ENCODE measurements around the gene GJA9. TPM values are rescaled to one million over a fixed set of nuclear protein-coding genes. Genes with fewer than 3 reads are reported as not detected.

The GJA9 gene
- polyA plus RNA-seq, 2 of the 4 experiments (the other 2 are of a cell fraction), result not detected

DNA sequence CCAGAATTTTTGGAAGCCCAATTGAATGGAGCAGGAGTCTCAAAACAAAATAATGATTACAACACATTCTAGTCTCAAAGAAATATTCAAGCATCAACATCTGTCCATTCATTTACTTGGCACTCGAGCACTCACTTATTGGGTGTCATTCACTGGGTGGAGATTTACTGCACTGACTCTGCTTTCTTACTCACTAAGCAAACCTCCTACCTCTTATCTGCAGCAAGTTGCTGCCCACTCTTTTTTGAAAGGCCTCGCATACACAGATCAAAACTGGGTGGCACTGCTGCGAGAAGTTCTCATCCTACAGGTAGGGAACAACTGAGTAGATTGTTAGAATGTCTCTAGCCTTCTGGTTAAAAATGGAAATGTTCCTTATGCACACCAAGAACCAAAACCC lies 42.2 kb upstream of the GJA9 start (continued):
- TF ChIP-seq, protein P1, sequence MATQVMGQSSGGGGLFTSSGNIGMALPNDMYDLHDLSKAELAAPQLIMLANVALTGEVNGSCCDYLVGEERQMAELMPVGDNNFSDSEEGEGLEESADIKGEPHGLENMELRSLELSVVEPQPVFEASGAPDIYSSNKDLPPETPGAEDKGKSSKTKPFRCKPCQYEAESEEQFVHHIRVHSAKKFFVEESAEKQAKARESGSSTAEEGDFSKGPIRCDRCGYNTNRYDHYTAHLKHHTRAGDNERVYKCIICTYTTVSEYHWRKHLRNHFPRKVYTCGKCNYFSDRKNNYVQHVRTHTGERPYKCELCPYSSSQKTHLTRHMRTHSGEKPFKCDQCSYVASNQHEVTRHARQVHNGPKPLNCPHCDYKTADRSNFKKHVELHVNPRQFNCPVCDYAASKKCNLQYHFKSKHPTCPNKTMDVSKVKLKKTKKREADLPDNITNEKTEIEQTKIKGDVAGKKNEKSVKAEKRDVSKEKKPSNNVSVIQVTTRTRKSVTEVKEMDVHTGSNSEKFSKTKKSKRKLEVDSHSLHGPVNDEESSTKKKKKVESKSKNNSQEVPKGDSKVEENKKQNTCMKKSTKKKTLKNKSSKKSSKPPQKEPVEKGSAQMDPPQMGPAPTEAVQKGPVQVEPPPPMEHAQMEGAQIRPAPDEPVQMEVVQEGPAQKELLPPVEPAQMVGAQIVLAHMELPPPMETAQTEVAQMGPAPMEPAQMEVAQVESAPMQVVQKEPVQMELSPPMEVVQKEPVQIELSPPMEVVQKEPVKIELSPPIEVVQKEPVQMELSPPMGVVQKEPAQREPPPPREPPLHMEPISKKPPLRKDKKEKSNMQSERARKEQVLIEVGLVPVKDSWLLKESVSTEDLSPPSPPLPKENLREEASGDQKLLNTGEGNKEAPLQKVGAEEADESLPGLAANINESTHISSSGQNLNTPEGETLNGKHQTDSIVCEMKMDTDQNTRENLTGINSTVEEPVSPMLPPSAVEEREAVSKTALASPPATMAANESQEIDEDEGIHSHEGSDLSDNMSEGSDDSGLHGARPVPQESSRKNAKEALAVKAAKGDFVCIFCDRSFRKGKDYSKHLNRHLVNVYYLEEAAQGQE (IDR thresholded peaks at IDR 0.05), result no peak
- no peak for TF ChIP-seq HOXB5 (CRISPR knock-in tag; IDR thresholded peaks at IDR 0.05)
- TF ChIP-seq, protein P2, sequence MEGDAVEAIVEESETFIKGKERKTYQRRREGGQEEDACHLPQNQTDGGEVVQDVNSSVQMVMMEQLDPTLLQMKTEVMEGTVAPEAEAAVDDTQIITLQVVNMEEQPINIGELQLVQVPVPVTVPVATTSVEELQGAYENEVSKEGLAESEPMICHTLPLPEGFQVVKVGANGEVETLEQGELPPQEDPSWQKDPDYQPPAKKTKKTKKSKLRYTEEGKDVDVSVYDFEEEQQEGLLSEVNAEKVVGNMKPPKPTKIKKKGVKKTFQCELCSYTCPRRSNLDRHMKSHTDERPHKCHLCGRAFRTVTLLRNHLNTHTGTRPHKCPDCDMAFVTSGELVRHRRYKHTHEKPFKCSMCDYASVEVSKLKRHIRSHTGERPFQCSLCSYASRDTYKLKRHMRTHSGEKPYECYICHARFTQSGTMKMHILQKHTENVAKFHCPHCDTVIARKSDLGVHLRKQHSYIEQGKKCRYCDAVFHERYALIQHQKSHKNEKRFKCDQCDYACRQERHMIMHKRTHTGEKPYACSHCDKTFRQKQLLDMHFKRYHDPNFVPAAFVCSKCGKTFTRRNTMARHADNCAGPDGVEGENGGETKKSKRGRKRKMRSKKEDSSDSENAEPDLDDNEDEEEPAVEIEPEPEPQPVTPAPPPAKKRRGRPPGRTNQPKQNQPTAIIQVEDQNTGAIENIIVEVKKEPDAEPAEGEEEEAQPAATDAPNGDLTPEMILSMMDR (IDR thresholded peaks at IDR 0.05), result no peak
- TF ChIP-seq, protein P3, sequence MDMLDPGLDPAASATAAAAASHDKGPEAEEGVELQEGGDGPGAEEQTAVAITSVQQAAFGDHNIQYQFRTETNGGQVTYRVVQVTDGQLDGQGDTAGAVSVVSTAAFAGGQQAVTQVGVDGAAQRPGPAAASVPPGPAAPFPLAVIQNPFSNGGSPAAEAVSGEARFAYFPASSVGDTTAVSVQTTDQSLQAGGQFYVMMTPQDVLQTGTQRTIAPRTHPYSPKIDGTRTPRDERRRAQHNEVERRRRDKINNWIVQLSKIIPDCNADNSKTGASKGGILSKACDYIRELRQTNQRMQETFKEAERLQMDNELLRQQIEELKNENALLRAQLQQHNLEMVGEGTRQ (IDR thresholded peaks at IDR 0.05), result no peak
- TF ChIP-seq HOXB13 (CRISPR knock-in tag; IDR thresholded peaks at IDR 0.05; ENCODE audit: low read depth), result no peak
- no peak for TF ChIP-seq FOSL2 (IDR thresholded peaks at IDR 0.05)
- no peak for TF ChIP-seq FOSL2 (CRISPR knock-in tag; IDR thresholded peaks at IDR 0.05)
- no peak for TF ChIP-seq POLR2AphosphoS2 (conservative IDR thresholded peaks at IDR 0.05; ENCODE audit: low read length)
- no peak for TF ChIP-seq PHF8 (IDR thresholded peaks at IDR 0.05; ENCODE audit: borderline replicate concordance, low read depth)

DNA sequence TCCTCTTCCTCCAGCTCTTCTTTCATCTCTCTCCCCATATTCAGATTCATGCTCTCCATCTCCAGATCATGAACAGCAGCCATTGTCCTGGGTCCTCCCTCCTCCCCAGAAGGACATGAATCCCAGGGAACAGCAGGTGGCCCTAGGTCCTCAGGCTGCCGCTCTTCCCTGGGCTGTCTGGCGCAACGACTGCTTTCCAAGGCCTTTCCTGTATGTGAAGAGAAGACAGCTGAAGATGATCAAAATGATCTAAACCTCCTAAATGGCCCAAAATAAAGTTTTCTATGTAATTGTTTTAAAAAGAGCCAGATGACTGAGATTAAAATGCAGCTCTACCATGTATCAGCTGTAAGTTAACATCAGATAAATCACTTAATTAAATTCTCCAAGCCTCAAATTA lies 37.7 kb upstream of the GJA9 start:
- no peak overlapping the region for H3K27ac ChIP-seq
- ChIA-PET CTCF (no interaction called here), POLR2A (no interaction called here)
- DNase-seq (ENCODE audit: low read depth in 1 of 2, low spot score in 1 of 2) (no peak), ATAC-seq (no peak), FAIRE-seq (no peak)
- TF ChIP-seq RFX5 (IDR thresholded peaks at IDR 0.05) (no peak), HOXA7 (CRISPR knock-in tag; IDR thresholded peaks at IDR 0.05) (no peak), HOXB5 (CRISPR knock-in tag; IDR thresholded peaks at IDR 0.05) (no peak), TFCP2L1 (CRISPR knock-in tag; IDR thresholded peaks at IDR 0.05) (no peak), ESRRA (IDR thresholded peaks at IDR 0.05; ENCODE audit: borderline replicate concordance, low read length) (no peak), MAFK (IDR thresholded peaks at IDR 0.05; ENCODE audit: partially characterized antibody) (no peak), GATA3 (IDR thresholded peaks at IDR 0.05; ENCODE audit: borderline replicate concordance) (no peak), RARB (CRISPR knock-in tag; IDR thresholded peaks at IDR 0.05) (no peak)
- 85% methylated on average over 3 of the region's 3 CpGs for WGBS (ENCODE audit: missing lambda C conversion rate)
- H3K9me3 ChIP-seq, result no peaks in the 10 kb centered on the region
- H3K4me2 ChIP-seq, result no peak overlapping the region
- H3K4me3 ChIP-seq, result no peak overlapping the region
- no peaks in the 10 kb centered on the region for H3K4me1 ChIP-seq

DNA sequence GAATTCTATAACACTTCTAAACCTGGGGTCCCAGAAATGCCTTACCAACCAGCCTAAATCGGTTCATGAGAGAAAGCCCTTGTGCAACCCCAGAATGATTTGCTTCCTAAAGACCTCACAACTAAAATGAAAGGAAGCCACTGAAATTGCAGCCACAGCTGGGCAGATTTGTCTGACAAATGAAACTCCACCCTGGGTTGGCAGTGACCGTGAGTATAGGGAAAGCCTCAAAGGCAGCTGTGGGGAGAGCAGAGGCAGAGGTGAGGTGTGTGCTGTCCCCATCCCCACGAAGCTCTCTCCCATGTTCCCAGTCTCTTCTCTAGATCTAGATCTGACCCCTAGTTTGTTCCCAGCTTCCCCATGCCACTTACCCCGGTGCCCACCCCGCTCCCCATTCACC lies 37.2 kb upstream of the GJA9 start:
- DNase-seq (ENCODE audit: low read depth in 1 of 2, low spot score in 1 of 2) (no peak), FAIRE-seq (no peak), ATAC-seq (no peak)
- ChIA-PET CTCF (no interaction called here), POLR2A (no interaction called here)
- no peaks in the 10 kb centered on the region for H3K9me3 ChIP-seq
- no peaks in the 10 kb centered on the region for H3K4me1 ChIP-seq
- H3K27ac ChIP-seq, result no peak overlapping the region
- TF ChIP-seq FOSB (CRISPR knock-in tag; IDR thresholded peaks at IDR 0.05), result no peak
- TF ChIP-seq ZSCAN20 (CRISPR knock-in tag; IDR thresholded peaks at IDR 0.05), result no peak
- TF ChIP-seq RAD21 (conservative IDR thresholded peaks at IDR 0.05 in 1 of 2, IDR thresholded peaks at IDR 0.05 in 1 of 2), result no peak
- TF ChIP-seq, protein P4, sequence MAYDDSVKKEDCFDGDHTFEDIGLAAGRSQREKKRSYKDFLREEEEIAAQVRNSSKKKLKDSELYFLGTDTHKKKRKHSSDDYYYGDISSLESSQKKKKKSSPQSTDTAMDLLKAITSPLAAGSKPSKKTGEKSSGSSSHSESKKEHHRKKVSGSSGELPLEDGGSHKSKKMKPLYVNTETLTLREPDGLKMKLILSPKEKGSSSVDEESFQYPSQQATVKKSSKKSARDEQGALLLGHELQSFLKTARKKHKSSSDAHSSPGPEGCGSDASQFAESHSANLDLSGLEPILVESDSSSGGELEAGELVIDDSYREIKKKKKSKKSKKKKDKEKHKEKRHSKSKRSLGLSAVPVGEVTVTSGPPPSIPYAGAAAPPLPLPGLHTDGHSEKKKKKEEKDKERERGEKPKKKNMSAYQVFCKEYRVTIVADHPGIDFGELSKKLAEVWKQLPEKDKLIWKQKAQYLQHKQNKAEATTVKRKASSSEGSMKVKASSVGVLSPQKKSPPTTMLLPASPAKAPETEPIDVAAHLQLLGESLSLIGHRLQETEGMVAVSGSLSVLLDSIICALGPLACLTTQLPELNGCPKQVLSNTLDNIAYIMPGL (CRISPR knock-in tag; IDR thresholded peaks at IDR 0.05; ENCODE audit: borderline replicate concordance), result no peak
- no peak for TF ChIP-seq POLR2AphosphoS2 (conservative IDR thresholded peaks at IDR 0.05; ENCODE audit: low read length)
- TF ChIP-seq, protein P2 (IDR thresholded peaks at IDR 0.05), result no peak
- TF ChIP-seq RARB (CRISPR knock-in tag; IDR thresholded peaks at IDR 0.05), result no peak
- no peak overlapping the region for H3K4me2 ChIP-seq
- 88% methylated on average over 5 of the region's 5 CpGs for WGBS (ENCODE audit: missing lambda C conversion rate)
- H3K4me3 ChIP-seq, result no peak overlapping the region

Measured in A549 (cell line).